Memory B cell (primary cell): ENCODE measurements around the gene BHMT.

Source experiments
- ATAC-seq: fragments of 150-1000 bp; cut with Tn5 transposase; 2 replicates; pipeline ENCODE4 v1.10.0; 2021; ENCODE audit warnings: low read depth, mild to moderate bottlenecking, moderate library complexity
- DNase-seq, 2 donors: peaks; one replicate each; pipeline ENCODE4 v3.0.0; 2022; ENCODE audit warnings: low spot score in 2 of 2
- H3K27ac Mint-ChIP-seq: one replicate; pipeline ENCODE4 v1.8.0; 2022; ENCODE audit warnings: mild to moderate bottlenecking, moderate library complexity, mixed read lengths
- H3K27me3 Mint-ChIP-seq: one replicate; pipeline ENCODE4 v1.8.0; 2022; ENCODE audit warnings: mixed read lengths
- H3K36me3 Mint-ChIP-seq: one replicate; pipeline ENCODE4 v1.8.0; 2022; ENCODE audit warnings: mild to moderate bottlenecking, mixed read lengths
- H3K4me1 Mint-ChIP-seq: one replicate; pipeline ENCODE4 v1.8.0; 2022; ENCODE audit warnings: mixed read lengths
- H3K4me3 Mint-ChIP-seq: one replicate; pipeline ENCODE4 v1.8.0; 2022; ENCODE audit warnings: mild to moderate bottlenecking, moderate library complexity, mixed read lengths
- H3K9me3 Mint-ChIP-seq: one replicate; pipeline ENCODE4 v1.8.0; 2022; ENCODE audit warnings: mixed read lengths

The BHMT gene, protein sequence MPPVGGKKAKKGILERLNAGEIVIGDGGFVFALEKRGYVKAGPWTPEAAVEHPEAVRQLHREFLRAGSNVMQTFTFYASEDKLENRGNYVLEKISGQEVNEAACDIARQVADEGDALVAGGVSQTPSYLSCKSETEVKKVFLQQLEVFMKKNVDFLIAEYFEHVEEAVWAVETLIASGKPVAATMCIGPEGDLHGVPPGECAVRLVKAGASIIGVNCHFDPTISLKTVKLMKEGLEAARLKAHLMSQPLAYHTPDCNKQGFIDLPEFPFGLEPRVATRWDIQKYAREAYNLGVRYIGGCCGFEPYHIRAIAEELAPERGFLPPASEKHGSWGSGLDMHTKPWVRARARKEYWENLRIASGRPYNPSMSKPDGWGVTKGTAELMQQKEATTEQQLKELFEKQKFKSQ

DNA sequence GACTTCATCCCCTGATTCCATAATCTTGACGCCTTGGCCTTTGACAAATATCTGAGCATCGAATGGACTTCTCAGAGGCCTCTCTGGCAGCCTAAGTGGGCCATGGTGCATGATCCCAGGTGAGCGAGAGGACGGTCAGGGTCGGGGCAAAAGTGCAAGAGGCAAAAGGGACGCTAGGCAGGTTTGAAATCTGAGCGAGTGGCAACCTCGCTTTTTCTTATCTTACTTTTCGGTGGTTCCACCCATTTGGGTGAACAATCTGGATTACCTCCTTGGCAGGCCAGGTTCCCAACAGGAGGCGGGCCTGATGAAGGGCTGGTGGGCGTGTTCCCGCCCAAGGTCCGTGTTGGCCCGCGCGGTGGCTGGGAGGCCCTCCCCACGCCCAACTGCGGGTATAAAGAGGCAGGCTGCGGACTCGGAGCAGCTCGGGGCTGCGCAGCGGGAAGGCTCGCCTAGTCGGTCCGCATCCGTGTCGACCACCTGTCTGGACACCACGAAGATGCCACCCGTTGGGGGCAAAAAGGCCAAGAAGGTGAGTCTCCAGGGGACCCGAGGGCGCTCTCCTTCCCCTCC lies at the start of gene BHMT:
BHMT (plus strand) TSS at position 423 of the 573 bp plus-strand sequence; CDS start at position 500, 77 bp downstream.
- H3K4me3 Mint-ChIP-seq: no peak within 1 kb of the TSS
- no peak for ATAC-seq
- peaks cover 12% of the 10 kb centered on the region for H3K27me3 Mint-ChIP-seq
- peaks cover 2% of the 10 kb centered on the region for H3K4me1 Mint-ChIP-seq
- H3K9me3 Mint-ChIP-seq: no peaks in the 10 kb centered on the region
- DNase-seq: no peak
- no peaks in the 10 kb centered on the region for H3K36me3 Mint-ChIP-seq
- no peak within 1 kb of the TSS for H3K27ac Mint-ChIP-seq

DNA sequence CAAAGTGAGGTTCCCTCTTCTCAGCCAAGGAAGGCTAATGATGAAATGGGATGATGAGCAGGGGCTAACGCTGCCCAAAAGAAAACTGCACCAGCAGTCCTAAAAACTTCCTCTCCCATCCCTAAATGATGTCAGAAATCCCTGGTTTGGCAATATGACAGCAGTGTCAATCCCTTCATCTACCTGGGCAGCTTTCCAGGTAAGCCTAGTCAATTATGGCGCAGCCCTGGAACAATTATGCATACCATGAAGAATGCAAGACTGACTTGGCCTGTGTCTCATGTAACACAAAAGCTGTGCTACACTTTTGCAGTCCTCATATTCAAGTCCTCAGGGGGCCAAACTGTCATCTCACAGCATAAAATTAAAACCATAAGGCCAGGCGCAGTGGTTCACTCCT lies 49.2 kb upstream of the BHMT start:
- H3K36me3 Mint-ChIP-seq: no peaks in the 10 kb centered on the region
- H3K4me1 Mint-ChIP-seq: no peaks in the 10 kb centered on the region
- no peak overlapping the region for H3K4me3 Mint-ChIP-seq
- peaks cover 3% of the 10 kb centered on the region for H3K27me3 Mint-ChIP-seq
- ATAC-seq (no peak), DNase-seq (no peak)
- H3K9me3 Mint-ChIP-seq: no peaks in the 10 kb centered on the region
- H3K27ac Mint-ChIP-seq: no peak overlapping the region

DNA sequence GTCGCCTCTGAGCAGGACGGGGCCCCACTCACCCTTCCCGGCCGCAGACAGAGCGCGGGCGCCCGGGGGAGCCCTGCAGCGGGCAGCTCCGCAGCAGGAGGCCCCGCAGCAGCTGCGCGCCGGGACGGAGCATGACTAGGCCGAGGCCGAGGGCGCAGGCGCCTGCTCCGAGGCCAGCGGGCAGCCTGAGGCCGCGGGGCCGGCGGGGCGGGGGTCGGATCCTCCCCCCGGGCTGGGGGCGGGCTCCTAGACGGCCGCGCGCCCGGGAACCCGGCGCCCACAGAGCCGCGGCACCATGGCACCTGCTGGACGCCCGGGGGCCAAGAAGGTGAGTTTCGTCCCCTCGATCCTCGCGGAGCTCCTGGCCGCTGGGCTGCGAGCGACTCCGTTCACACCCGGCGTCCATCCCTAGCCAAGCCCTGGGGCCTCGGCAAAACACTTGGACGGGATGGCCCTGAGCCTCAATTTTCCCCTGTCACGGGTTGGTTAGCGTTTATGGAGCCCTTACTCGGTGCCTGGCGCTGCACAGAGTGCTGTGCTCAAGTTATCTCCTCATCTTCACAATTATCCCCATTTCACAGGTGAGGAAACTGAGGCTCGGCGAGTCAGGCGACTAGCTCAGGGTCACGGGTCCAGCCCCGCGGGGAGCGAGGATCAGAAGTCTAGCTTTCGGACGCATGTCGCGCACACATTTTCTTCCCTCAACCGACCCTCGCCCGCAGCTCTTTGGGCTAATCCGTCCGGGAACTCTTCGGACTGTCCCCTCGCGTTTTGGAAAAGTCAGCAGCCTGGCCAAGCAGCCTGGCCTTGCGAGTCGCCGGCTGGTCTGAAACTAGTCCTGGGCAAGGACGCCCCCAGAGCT lies 41.9 kb upstream of the BHMT start, which contains the start of the genes BHMT2 and DMGDH:
BHMT2 (plus strand) TSS at position 280 of the 862 bp plus-strand sequence; CDS start at position 296, 16 bp downstream.
DMGDH (minus strand) TSS at position 187 of the 862 bp plus-strand sequence; CDS start at position 133, 54 bp downstream.
- ATAC-seq (no peak), DNase-seq (no peak)
- H3K36me3 Mint-ChIP-seq: peaks cover 2% of the 10 kb centered on the region
- H3K27me3 Mint-ChIP-seq: peaks cover 15% of the 10 kb centered on the region
- H3K4me3 Mint-ChIP-seq: no peak within 1 kb of the TSS
- no peaks in the 10 kb centered on the region for H3K4me1 Mint-ChIP-seq
- no peak within 1 kb of the TSS for H3K27ac Mint-ChIP-seq
- H3K9me3 Mint-ChIP-seq: peaks cover 1% of the 10 kb centered on the region

DNA sequence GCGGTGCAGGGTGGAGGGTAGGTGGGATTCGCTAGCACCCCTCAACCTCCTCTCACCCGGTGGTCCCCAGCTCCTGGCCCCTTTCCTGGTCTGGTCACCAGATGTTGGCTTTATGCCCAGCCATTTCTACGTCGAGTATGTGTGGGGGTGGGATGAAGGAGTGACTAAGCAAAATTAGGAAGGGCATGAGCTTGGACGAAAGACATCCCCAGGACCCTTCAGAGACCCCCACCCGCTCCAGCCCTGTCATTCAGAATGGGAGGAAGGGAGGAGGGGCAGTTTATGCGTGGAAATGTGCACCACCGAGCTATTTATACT lies 41.3 kb upstream of the BHMT start:
- ATAC-seq: no peak
- no peak for DNase-seq
- H3K9me3 Mint-ChIP-seq: peaks cover 1% of the 10 kb centered on the region
- H3K27ac Mint-ChIP-seq: no peak overlapping the region
- H3K36me3 Mint-ChIP-seq: peaks cover 2% of the 10 kb centered on the region
- H3K4me3 Mint-ChIP-seq: no peak overlapping the region
- no peaks in the 10 kb centered on the region for H3K4me1 Mint-ChIP-seq
- peaks cover 15% of the 10 kb centered on the region for H3K27me3 Mint-ChIP-seq

DNA sequence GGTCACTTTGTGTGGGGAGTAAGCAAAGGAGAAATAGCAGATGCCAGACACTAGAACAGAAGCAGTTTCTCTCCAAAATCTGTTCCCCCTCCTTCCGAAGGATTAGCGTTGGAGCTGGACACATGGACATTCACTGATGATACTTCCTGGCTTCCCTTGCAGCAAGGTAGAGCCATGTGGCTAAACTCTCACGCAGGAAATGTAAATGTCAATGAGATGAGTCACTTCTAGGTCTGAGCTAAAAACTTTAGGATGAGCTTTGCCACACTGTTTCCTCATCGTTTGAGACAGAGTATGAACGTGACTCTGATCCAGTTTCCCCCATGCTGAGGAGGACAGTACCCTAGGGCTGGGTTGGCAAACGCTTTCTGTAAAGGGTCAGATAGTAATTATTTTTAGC lies 37.0 kb upstream of the BHMT start:
- Mint-ChIP-seq H3K27me3 (peaks cover 11% of the 10 kb centered on the region), H3K4me3 (no peak overlapping the region), H3K9me3 (no peaks in the 10 kb centered on the region), H3K36me3 (peaks cover 2% of the 10 kb centered on the region), H3K4me1 (peaks cover 3% of the 10 kb centered on the region), H3K27ac (no peak overlapping the region)
- DNase-seq (no peak), ATAC-seq (no peak)

DNA sequence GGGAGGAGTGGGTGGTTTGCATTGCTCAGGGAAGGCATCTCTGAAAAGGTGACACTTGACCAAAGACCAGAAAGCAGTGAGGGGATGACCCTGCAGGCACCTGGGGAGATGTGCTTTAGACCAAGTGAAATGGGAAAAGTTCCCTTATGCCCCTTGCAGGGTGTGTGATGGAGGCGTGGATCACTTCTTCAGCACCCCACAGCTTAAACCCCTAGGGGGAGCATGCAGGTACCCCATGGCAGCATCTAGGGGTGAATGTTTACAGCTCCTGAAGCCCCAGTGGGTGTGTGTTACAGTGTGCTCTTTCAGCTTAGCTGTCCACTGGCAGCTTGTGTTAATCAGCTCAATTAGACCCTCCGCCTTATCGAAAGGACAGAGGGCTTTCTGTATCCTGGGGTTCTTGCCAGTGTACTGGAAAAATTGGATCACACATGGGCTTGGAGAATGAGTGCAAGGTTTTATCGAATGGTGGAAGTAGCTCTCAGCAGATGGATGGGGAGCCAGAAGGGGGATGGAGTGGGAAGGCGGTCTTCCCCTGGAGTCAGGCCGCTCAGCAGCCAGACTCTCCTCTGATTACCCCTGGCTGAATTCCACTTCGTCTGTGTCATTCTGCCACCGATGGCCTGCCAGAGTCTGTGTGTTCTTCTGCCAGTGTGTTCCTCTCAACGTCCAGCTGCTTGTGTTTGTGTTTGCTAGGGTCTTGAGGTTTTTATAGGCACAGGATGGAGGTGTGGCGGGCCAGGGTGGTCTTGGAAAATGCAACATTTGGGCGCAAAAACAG lies 35.8 kb upstream of the BHMT start:
- Mint-ChIP-seq H3K27me3 (peaks cover 11% of the 10 kb centered on the region), H3K4me1 (peaks cover 3% of the 10 kb centered on the region), H3K27ac (no peak overlapping the region), H3K9me3 (no peaks in the 10 kb centered on the region), H3K4me3 (no peak overlapping the region), H3K36me3 (peaks cover 2% of the 10 kb centered on the region)
- DNase-seq: no peak
- ATAC-seq: no peak

DNA sequence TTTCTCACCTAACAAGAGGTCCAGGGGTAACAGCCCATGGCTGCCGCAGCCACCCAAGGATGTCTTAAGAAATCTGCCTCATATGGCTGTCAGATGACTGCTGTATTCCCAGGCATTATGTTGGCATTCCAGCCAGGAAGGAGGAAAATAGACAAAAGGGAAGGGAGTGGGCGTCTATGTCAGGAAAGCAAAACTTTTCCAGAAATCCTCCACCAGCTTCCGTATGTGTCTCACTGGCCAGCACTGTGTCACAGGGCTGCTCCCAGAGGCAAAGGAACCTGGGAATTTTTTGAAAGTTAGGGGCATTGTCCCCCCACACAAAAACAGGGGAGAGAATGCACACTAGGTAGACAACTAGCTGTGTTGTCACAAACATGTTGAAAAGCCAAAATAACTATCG lies 34.8 kb upstream of the BHMT start:
- peaks cover 6% of the 10 kb centered on the region for H3K27me3 Mint-ChIP-seq

DNA sequence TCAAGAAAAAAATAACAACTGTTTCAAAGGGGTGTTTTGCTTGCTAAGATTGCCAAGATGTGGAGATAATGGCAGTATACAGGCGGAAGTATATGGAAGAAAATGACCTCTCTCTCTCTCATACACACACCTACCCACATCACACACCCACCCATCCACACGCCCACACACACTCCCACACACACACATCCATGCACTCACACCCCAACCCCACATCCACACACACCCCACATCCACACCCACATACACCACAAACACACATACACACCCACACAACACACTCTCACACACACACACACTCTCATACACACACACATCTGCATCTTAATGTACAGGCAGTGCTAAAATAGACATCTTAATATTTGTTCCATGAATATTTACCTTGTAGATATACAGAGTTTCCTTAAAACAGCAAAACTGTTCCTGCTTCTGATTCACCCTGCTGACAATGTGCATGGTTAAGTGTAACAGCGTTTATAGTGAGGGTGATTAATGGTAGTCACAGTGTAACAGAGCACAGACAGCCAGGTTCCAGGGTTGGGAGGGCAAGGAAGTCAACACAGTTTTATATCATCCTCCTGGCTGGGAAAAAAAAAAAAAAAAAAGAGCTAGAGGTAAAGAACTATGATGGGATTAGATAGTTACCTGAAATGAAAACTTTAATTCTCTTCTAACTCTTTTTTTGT lies 33.8 kb upstream of the BHMT start:
- Mint-ChIP-seq H3K4me1 (peaks cover 3% of the 10 kb centered on the region), H3K27ac (no peak overlapping the region), H3K4me3 (no peak overlapping the region), H3K27me3 (peaks cover 4% of the 10 kb centered on the region), H3K36me3 (no peaks in the 10 kb centered on the region), H3K9me3 (no peaks in the 10 kb centered on the region)
- DNase-seq (no peak), ATAC-seq (no peak)

More for the DNA sequence above, 34.8 kb upstream of the BHMT start:
- H3K9me3 Mint-ChIP-seq: no peaks in the 10 kb centered on the region
- H3K27ac Mint-ChIP-seq: no peak overlapping the region
- H3K4me1 Mint-ChIP-seq: peaks cover 3% of the 10 kb centered on the region
- peaks cover 2% of the 10 kb centered on the region for H3K36me3 Mint-ChIP-seq
- DNase-seq: no peak
- no peak for ATAC-seq
- no peak overlapping the region for H3K4me3 Mint-ChIP-seq

DNA sequence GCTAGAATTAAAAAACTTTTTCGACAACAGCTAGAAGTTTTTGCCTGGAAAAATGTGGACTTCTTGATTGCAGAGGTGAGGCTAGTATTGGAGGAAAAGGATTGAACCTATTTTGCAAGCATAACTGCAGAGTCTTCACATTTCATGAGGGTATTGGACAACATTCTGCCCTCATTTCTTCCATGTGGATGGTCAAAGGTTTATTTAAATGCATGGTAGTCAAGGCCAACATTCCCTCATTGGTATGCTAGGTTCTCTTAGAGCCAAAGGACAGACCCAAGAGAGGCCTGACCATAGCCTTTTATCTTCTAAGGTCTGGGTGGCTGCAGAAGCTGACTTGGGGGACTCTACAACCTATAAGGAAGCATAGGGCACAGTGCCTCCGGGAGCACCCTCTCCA lies 30.8 kb upstream of the BHMT start:
- Mint-ChIP-seq H3K4me1 (peaks cover 3% of the 10 kb centered on the region), H3K27me3 (peaks cover 5% of the 10 kb centered on the region), H3K27ac (no peak overlapping the region), H3K9me3 (no peaks in the 10 kb centered on the region), H3K36me3 (no peaks in the 10 kb centered on the region), H3K4me3 (no peak overlapping the region)
- DNase-seq: no peak
- no peak for ATAC-seq

DNA sequence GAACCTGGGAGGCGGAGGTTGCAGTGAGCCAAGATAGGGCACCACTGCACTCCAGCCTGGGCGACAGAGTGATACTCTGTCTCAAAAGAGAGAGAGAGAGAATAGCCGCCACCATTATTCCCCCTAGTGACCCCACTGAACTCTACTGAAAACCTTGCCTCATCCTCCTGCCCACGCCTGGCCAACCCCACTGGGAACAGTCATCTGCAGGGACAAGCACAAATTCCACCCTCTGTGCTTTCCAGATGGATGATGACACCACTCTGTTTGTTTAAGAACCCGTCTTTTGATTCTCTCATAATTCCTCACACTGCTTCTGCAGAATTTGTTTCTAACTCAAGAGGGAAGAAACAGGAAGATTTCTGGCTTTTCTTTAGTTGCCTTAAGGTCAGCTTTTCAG lies 29.8 kb upstream of the BHMT start:
- DNase-seq (no peak), ATAC-seq (no peak)
- no peaks in the 10 kb centered on the region for H3K36me3 Mint-ChIP-seq
- peaks cover 3% of the 10 kb centered on the region for H3K4me1 Mint-ChIP-seq
- H3K4me3 Mint-ChIP-seq: no peak overlapping the region
- H3K27me3 Mint-ChIP-seq: peaks cover 5% of the 10 kb centered on the region
- no peaks in the 10 kb centered on the region for H3K9me3 Mint-ChIP-seq
- no peak overlapping the region for H3K27ac Mint-ChIP-seq

DNA sequence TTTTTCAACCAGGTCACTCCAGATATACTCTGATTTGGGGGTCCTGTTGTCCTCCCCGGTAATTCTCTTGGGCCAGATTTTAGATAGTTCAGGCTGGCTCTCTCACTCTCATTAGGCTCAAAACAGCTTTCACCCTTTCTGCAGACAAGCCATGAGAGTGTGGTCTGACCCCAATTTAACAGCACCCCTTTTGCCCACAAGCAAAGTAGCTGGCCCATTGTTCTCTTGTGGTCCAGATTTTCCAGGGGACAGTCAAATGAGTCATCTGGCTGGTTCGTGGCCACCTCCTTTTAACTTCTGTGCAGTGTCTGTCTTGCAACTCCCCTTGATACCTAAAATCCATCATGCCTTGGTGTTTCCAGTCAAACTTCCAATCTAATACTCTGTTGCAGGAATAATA lies 25.5 kb upstream of the BHMT start:
- Mint-ChIP-seq H3K36me3 (no peaks in the 10 kb centered on the region), H3K27me3 (peaks cover 1% of the 10 kb centered on the region), H3K4me1 (no peaks in the 10 kb centered on the region), H3K9me3 (no peaks in the 10 kb centered on the region), H3K4me3 (no peak overlapping the region), H3K27ac (no peak overlapping the region)
- DNase-seq (no peak), ATAC-seq (no peak)

DNA sequence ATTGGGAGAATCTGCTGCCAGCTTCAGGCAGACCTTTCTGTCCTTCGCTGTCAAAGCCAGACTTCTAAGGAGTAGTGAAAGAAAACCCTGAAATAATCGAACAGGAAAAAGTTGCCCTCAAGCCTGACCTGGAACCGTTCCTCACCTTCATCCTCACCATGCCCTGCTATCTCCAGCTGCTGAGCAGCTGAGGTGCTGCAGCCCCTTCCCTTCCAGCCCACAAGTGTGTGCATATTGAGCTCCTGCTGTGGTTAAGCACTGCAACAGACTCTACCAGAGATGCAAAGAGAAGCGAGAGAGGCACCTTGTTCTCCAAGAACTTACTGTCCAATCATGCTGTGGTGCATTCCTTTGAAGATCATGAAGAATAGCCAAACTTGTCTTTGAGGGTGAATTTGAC lies 23.1 kb upstream of the BHMT start:
- no peak overlapping the region for H3K27ac Mint-ChIP-seq
- H3K9me3 Mint-ChIP-seq: no peaks in the 10 kb centered on the region
- H3K27me3 Mint-ChIP-seq: peaks cover 5% of the 10 kb centered on the region
- DNase-seq: no peak
- no peaks in the 10 kb centered on the region for H3K4me1 Mint-ChIP-seq
- no peak overlapping the region for H3K4me3 Mint-ChIP-seq
- H3K36me3 Mint-ChIP-seq: no peaks in the 10 kb centered on the region
- no peak for ATAC-seq

DNA sequence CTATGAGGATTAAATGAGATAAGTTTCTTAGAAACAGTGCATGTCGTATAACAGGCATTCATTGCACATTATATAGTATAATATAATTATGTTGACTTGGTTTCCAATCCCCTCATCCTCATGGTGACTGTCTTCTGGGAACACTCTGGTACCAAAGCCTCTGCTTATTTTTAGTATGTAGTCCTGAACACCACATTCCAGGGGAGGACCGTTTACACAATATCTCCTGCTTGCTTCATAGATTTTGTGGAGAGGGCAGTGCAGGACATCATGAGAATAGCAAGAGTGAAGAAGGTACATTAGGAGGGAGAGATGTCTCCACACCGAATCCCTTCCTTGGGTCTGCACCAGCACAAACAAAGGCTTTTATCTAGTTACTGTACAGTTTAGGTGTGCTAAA lies 20.5 kb upstream of the BHMT start:
- no peaks in the 10 kb centered on the region for H3K9me3 Mint-ChIP-seq
- peaks cover 3% of the 10 kb centered on the region for H3K27me3 Mint-ChIP-seq
- no peak overlapping the region for H3K27ac Mint-ChIP-seq
- DNase-seq (no peak), ATAC-seq (no peak)
- H3K36me3 Mint-ChIP-seq: no peaks in the 10 kb centered on the region
- H3K4me3 Mint-ChIP-seq: no peak overlapping the region
- no peaks in the 10 kb centered on the region for H3K4me1 Mint-ChIP-seq
